ENCODE data around the gene NELFB.

Gene NELFB

GRCh38 chr9:137266585-137267453 is 11.7 kb downstream of the NELFB start:
- TF ChIP-seq CTCF (IDR thresholded peaks at IDR 0.05; ENCODE audit: borderline replicate concordance, control extremely low read depth, extremely low read depth, insufficient read depth, missing control alignments): no peak
- DNase-seq (ENCODE audit: low spot score): no peak
- in situ Hi-C loops (cut with MboI; ENCODE audit: low sequenced_read_pairs, unreplicated experiment): no loop called here

GRCh38 chr9:137267933-137268355 is 12.8 kb downstream of the NELFB start:
- no peak for TF ChIP-seq CTCF (IDR thresholded peaks at IDR 0.05; ENCODE audit: borderline replicate concordance, control extremely low read depth, extremely low read depth, insufficient read depth, missing control alignments)
- no peak for DNase-seq (ENCODE audit: low spot score)
- in situ Hi-C loops (cut with MboI; ENCODE audit: low sequenced_read_pairs, unreplicated experiment): no loop called here

DNA sequence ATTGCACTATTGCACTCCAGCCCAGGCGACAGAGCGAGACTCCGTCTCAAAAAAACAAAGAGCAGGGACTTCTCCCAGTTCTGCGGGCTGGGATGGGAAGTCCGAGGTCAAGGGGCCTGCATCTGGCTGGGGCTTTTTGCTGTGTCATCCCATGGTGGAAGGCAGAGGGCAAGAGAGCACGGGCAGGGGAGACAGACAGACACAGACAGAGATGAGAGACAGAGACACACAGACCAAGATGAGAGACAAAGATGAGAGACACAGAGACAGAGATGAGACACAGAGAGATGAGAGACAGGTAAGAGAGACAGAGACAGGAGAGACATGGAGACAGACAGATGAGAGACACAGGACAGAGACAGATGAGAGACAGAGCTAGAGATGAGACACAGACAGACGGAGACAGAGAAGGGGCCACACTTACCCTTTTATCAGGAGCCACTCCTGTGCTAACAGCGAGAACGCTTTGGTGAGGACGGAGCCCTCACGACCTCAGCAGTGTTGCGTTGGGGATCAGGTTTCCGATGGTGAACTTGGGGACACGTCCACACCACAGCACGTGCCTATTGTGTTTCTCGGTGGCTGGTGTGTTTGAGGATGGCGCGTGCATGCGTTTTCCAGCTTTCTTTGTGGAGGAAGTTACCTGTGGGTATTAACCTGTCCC is 13.5 kb downstream of the NELFB start:
- in situ Hi-C loops (cut with MboI; ENCODE audit: low sequenced_read_pairs, unreplicated experiment): no loop called here
- no peak for DNase-seq (ENCODE audit: low spot score)
- TF ChIP-seq CTCF (IDR thresholded peaks at IDR 0.05; ENCODE audit: borderline replicate concordance, control extremely low read depth, extremely low read depth, insufficient read depth, missing control alignments): no peak

DNA sequence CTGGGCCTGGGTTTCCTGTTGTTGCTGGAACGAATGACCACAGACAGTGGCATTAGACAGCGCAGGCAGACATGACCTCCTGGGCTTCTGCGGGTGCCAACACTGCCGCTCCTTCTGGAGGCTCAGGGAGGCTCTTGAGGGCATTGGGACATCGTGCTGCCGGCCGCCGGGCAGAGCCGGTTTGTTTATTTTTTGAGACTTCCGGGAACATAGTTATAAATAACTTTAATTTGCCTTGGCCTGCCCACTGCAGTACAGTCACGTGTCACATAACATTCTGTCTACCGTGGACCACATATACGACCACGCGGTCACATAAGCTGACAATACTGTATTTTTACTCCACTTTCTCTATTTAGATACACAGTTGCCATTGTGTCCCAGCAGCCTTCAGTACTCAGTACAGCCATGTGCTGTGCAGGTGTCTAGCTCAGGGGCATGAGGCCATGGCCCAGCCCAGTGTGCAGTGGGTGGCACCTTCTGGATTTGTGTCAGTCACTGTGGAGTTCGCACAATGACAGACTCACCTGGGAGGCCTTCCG is 14.2 kb downstream of the NELFB start:
- in situ Hi-C loops (cut with MboI; ENCODE audit: low sequenced_read_pairs, unreplicated experiment): no loop called here
- TF ChIP-seq CTCF (IDR thresholded peaks at IDR 0.05; ENCODE audit: borderline replicate concordance, control extremely low read depth, extremely low read depth, insufficient read depth, missing control alignments): no peak
- DNase-seq (ENCODE audit: low spot score): peak; percentile 66

DNA sequence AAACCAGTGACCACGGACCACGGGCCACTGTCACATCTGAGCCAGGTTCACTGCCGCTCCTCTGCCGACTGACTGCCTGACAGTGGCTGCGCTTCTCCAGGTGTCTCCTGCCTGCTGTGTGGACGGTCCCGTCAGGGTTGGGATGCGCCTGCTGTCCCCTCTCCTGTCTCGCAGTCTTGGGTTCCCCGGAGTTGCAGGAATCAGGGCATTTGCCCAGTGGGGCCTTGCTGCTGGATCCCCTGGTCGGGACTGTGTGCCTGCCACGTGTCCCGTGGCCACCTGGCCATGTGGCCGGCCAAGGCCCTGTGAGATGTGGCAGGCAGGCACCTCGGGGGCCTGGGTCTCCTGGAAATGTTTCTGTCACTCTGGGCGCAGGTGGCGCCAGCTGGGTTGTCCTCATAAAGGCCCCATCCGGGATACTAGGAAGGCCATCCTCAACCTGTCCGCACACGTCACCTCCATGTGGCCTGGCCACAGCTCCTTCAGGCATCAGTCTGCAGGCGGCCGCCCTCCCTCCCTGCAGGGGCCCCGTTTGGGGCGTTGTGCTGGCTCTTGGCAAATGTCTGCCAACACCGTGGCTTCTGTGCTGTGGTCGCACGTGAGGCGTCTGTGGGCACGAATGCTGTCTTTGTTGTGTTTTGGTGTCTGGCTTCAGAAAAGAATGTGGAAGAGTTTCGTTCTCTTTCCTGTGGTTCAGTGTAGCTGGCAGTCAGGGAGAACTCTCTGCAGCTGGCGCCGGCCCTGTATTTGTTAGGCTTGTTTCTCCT is 16.0 kb downstream of the NELFB start:
- no peak for TF ChIP-seq CTCF (IDR thresholded peaks at IDR 0.05; ENCODE audit: borderline replicate concordance, control extremely low read depth, extremely low read depth, insufficient read depth, missing control alignments)
- in situ Hi-C loops (cut with MboI; ENCODE audit: low sequenced_read_pairs, unreplicated experiment): no loop called here
- no peak for DNase-seq (ENCODE audit: low spot score)

DNA sequence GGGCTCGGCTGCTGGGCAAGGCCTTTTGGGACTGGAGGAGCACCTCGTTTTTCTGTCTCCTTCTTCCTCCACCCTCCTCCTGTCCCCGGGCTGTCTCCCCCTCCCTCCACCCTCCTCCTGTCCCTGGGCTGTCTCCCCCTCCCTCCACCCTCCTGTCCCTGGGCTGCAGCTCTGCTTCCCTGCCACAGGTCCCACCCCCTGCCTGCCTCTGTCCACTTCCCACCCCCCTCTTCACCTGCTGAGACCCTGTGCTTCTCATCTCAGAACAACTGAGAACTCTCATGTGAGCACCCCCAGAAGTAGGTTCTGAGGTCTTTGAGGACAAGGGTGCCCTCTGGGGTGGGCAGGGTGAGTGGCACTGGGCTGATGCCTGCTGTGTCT is 16.6 kb downstream of the NELFB start:
- in situ Hi-C loops (cut with MboI; ENCODE audit: low sequenced_read_pairs, unreplicated experiment): no loop called here
- no peak for TF ChIP-seq CTCF (IDR thresholded peaks at IDR 0.05; ENCODE audit: borderline replicate concordance, control extremely low read depth, extremely low read depth, insufficient read depth, missing control alignments)
- no peak for DNase-seq (ENCODE audit: low spot score)

Measured in GM13976 (cell line).